Measurements from ENCODE around the gene TMED7.
"Not testable (repeated sequence)": the region's sequence is repeated elsewhere in the genome, so short reads cannot be mapped to it uniquely, and the experiment has no call there.

TMED7 gene

GRCh38 chr5:115657881-115658233 is 32.0 kb upstream of the TMED7 start:
- H3K4me3 ChIP-seq (ENCODE audit: low read length): no peak overlapping the region
- DNase-seq (ENCODE audit: low read depth): peak; percentile 85
- no peak for TF ChIP-seq CTCF (IDR thresholded peaks at IDR 0.05; ENCODE audit: insufficient read depth, low read depth, low read length, missing control alignments)

DNA sequence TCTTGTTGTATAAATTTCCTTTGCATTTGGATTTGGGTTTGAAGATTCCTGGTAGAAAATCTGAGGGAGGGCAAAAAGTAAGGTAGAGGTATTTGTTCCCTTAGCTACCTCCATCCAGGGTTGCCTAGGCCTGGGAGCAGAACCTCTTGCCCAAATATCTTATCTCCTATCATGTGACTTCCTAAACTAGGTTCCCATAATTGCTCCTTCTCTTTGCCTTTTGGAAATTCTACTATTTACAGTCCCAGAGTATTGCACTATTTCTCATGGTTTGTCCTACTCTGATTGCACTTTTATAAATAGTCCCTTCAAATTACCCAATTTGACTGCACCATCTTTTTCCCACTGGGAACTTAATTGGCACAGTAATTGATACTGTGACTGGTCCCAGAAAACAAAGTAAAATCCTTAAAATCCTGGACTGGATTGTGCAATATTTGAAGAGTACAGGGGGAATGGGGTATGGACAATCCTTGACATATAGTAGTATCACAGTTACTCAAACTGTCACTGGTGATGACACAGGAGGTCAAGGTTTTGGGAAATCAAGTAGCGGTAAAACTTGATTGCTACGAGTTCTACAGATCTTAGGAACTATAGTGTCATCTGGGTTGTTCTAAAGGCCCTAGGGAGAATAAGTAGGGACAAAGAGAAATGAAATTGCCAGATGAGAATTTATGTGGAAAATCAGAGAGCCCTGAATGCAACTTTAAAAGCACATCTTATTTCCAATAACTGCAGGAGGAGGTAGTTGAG is 31.5 kb upstream of the TMED7 start:
- TF ChIP-seq CTCF (IDR thresholded peaks at IDR 0.05; ENCODE audit: insufficient read depth, low read depth, low read length, missing control alignments): no peak
- DNase-seq (ENCODE audit: low read depth): peak; percentile 14
- H3K4me3 ChIP-seq (ENCODE audit: low read length): no peak overlapping the region

DNA sequence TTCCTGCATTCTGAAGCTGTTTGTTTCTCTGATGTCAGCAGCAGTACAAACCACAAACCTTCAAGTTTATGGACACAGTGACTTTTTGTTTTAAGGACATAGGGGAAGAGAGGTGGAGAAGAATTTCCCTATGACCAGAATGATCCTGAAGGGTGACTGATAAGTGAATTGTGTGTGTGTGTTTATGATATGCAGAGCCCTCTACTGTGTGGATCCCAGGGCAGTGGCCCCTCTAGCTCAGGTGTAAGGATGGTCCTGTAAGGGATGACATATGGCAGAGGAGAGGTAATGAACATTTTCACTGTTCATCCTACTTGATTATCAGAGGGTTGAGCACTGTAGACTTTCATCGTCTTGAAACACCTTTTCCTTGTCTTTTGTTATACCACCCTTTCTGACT is 30.6 kb upstream of the TMED7 start:
- no peak for TF ChIP-seq CTCF (IDR thresholded peaks at IDR 0.05; ENCODE audit: insufficient read depth, low read depth, low read length, missing control alignments)
- no peak overlapping the region for H3K4me3 ChIP-seq (ENCODE audit: low read length)

DNA sequence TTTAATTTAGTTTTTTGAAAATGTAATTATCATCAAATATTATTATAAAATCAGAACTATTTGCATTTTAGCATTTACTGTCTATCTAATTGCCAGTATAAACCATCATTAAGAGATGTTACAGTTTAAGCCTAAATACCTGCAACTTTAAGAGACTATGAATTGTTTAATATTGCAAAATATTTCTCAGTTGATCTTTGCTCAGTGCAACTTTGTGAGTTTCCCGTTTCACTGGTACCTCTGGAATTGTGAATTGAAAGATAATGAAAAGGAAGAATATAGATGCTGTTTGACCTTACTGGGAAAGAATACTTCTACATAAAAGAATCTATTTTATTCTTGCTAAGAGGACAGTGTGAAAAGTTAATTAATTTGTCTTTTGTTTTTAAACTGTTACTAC is 30.2 kb upstream of the TMED7 start:
- no peak overlapping the region for H3K4me3 ChIP-seq (ENCODE audit: low read length)
- no peak for DNase-seq (ENCODE audit: low read depth)
- no peak for TF ChIP-seq CTCF (IDR thresholded peaks at IDR 0.05; ENCODE audit: insufficient read depth, low read depth, low read length, missing control alignments)

More for the DNA sequence above, 30.6 kb upstream of the TMED7 start:
- DNase-seq (ENCODE audit: low read depth): no peak

- no peak for DNase-seq (ENCODE audit: low read depth)
- TF ChIP-seq CTCF (IDR thresholded peaks at IDR 0.05; ENCODE audit: insufficient read depth, low read depth, low read length, missing control alignments): no peak
- no peak overlapping the region for H3K4me3 ChIP-seq (ENCODE audit: low read length)
Observed at GRCh38 chr5:115649541-115649940, 23.7 kb upstream of the TMED7 start.

GRCh38 chr5:115648056-115648455 is 22.2 kb upstream of the TMED7 start:
- DNase-seq (ENCODE audit: low read depth): no peak
- no peak for TF ChIP-seq CTCF (IDR thresholded peaks at IDR 0.05; ENCODE audit: insufficient read depth, low read depth, low read length, missing control alignments)
- H3K4me3 ChIP-seq (ENCODE audit: low read length): no peak overlapping the region

GRCh38 chr5:115645386-115645785 is 19.6 kb upstream of the TMED7 start:
- not testable (repeated sequence) for DNase-seq (ENCODE audit: low read depth); H3K4me3 ChIP-seq (ENCODE audit: low read length)
